NCI-H446 treated with DMSO at 0.1 percent for 48 hours (cell line): ENCODE data around the gene NRXN2.

Experiments used
- DNase-seq: peaks from one replicate; lab custom pipeline; 2025; lab: John Stamatoyannopoulos, UW

Gene NRXN2

DNA sequence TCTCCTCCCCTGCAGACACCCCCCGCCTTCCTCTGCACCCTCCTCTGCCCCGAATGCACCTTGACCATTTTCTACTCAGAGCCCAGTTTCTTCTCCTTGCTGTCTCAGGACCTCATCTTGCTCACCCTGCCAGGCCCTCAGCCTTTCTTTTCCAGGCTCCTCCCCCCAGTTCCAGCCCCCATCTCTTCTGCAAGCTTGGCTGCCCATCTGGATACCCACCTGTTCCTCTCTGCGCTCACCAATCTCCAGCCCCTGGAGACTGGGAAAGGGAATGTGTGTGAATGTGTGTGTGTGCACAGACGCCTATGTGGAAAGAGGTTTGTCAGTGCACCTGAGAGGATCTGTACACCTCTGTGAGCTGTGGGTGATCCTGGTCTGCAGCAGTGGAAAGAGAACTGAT, 95.6 kb downstream of the NRXN2 start:
- DNase-seq, result no peak

DNA sequence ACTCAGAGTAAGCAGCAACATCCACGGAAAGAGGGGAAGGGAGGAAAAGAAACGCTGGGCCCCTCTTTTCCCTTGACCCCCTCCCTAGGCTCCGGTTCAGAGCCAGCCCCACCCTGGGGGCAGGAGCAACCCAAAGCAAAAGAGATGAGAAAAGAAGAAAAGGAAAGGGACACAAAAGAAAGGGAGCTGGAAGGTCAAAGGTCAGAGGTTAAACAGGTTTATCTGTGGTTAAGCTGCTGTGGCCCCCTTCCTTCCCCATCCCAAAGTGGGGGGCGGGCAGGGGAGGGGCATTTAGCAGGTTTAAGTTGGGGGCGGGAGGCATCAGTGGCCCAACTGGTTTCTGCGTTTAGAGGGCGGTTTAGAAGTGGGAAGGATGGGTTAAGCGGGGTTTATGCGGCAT, 96.4 kb downstream of the NRXN2 start:
- DNase-seq, result no peak

DNA sequence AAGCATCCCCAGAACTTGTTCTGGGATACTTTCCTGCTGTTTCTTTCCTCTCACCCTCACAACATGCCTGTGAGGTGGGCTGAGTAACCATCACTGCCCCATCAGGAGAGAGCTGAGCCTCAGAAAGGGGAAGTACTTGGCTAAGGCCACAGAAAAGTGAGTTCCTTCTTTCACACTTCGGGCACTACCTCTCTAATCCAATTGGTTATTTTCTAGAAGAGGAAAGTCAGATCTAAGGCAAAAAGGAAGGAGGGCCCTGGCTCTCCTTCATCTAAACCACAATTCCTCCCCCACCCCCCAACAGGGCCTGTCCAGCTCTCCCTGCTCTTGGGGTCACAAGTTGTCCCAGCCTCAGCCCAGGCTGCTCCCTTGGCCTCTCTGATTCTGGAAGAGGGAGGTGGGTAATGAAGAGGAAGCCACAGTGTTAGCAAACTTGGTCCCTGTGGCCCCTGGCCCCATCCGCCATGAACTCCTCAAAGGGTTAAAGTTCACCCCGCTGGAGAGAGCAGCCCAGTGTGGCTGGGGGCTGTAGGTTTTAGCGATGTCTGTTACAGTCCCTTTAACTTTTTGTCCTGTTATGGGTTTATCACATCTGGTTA, 98.0 kb downstream of the NRXN2 start:
- DNase-seq, result no peak

DNA sequence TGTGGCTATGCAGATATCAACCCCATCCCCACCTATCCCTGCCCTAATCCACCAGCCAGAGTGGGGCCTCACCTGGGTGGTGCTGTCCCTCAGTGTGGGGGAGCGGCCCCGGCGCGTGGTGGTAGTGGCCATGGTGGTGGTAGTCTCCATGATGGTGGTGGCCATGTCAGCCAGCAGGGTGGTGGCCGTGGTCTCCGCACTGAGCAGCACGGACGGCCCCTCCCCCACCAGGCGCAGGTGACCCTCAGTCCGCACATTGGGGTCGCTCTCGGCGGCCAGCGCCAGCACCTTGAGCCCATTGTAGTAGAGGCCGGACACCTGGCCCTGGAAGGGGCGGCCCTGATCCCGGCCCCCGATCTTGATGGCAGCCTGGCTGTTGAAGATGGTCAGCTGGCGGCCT, 100.3 kb downstream of the NRXN2 start:
- DNase-seq, result no peak

DNA sequence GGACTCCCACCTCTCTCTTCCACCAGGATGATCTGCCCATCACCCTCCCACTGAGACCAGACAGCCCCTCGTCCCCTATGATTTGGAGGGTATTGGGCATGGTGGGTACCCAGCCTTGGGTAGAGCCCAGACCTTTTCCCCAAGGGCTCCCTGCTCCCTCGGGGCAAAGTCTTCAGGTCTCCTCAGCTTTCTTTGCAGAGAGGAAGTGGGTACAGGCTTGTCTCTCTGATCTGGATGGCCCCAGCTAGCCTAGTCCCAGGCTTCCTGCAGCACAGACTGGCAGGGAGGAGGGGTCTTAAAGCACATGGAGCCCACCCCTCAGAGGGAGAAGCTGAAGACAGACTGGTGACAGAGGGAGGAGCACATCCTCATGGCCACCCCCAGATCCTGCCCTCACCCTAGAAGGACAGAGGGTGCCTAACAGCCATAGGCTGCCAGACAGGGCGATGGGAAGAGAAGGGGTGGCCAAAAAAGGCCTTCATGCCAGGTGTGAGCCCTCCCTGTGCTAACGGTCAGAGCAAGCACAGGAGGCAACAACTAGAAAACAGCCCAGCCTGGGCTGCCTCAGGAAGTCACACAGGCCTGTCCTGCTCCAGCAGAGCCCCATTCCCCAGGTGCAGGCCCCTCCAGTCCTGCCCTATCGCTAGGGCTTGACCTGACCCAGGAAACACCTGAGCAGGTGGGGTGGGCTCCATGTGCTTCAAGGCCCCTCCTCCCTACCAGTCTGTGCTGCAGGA, 101.5 kb downstream of the NRXN2 start:
- DNase-seq, result no peak

DNA sequence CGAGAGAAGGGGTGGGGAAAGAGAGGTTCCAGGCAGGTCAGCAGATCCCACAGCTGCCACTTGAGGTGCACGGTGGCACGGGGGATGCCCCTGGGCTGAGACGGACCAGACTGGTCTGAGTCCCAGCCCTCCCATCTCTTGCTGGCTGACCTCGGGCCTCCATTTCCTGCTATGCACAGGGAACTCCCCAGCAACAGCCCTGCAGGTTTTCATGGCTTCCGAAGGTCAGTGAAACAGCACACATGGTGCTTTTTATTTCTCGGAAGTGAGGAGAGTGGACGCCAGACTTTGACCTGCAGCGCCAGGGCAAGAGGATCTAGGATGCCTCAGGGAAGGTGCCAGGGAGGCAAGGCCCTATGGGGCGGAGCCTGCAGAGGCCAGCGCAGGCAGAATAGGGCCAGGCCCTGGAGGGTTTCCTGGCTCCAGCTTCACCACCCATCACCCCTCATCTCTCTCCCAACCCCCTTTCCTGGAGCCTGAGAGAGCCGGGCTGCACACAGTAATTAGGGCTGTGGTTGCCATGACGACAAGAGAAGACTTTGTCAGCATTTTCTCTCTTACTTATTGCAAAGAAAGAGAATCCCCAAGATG, 102.5 kb downstream of the NRXN2 start:
- no peak for DNase-seq

DNA sequence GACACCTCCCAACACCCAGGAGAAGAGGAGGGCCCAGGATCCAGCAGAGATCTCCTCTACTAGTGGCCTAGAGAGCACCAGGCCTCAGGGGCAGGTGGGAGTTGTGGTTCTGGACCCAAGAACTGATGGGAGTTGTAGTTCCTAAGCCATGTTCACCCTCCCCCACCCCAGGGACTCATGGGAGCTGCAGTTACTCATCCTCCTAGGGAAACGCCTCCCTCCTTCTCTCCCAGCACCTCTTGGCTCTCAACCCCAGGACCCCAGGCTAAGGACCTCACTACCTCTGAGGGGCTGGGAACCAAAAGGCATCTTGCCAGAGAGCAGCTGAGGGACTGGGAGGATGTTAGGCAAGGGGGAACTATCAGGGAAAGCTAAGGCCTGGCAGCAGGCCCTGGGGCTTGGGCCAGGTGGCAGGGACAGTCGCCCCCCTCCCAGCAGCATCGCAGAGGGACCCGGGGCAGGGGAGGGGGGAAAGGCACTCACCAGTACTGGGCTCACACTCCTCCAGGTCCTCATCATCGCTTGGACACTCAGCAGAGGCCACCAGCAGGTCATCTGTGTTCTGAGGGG, 103.1 kb downstream of the NRXN2 start:
- DNase-seq, result peak; percentile 39

DNA sequence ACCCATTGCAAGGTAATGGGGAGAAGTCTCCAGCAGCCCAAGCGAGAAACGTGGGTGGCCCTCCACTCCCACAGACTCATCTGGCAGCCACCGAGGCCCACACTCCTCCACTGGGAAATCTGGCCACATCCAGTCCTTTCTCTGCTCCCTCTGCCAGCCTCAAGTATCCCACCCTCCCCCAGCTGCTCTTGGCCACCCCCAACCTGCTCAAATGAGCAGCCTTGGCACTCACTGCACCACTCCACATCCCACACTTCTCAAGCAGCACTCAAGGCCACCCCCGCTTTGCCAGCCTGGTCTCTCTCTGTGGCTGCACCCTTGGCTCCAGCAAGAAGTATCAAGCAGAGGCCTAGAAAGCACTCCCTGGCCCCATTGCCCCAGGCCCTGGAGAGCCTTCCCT, 103.8 kb downstream of the NRXN2 start:
- no peak for DNase-seq

DNA sequence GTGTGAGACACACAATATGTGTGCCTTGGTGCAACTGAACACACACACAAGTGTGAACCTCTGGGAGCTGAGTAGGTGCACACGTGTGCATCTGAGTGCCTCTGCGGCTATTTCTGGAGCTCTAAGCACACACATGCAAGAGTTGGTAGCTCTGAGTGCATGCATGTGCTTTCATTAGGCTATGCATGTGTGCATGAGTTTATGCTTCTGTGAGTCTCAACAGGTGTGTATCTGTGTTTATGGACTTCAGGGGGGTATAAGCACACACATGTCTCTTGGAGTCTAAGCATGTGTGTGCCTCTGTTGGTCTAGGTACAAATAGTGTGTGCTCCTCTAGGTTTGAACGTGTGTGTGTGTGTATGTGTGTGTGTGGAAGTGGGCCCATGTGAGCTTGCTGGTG, 106.2 kb downstream of the NRXN2 start:
- no peak for DNase-seq

DNA sequence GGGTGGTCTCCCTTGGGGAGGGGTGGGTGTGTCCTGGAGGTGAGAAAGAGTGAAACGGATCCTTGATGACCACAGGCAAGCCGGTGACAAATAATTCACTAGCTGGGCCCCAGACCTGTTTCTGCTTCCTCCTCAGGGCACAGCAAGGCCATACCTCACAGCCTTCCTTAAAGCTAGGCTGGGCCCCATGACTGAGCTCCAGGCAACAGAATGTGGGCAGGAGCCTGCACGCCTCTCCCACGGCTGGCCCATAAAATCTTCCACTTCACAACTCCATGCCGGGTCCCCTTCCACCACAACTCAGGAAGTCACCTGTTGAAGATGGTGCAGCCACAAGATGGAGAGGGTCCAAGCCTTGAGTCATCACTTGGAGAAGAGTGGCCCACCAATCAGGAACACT, 108.1 kb downstream of the NRXN2 start:
- no peak for DNase-seq

DNA sequence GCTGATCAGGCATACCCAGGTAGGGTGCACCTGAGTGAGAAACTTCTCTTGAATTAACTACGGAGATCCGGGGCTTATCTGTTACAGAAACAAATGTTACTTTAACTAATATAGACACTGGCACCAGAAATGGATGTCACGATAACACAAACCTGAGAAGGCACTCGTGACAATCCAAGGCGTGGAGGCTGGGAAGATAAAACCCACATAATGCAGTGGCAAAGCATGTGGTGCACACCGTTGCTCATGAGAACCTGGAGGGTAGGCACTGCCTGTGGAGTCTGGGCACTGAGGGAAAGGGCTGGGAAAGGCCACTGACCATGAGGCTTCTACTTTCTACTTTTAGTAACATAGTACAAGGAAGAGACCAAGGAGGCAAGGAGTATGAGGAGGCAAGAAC, 109.3 kb downstream of the NRXN2 start:
- DNase-seq, result no peak

DNA sequence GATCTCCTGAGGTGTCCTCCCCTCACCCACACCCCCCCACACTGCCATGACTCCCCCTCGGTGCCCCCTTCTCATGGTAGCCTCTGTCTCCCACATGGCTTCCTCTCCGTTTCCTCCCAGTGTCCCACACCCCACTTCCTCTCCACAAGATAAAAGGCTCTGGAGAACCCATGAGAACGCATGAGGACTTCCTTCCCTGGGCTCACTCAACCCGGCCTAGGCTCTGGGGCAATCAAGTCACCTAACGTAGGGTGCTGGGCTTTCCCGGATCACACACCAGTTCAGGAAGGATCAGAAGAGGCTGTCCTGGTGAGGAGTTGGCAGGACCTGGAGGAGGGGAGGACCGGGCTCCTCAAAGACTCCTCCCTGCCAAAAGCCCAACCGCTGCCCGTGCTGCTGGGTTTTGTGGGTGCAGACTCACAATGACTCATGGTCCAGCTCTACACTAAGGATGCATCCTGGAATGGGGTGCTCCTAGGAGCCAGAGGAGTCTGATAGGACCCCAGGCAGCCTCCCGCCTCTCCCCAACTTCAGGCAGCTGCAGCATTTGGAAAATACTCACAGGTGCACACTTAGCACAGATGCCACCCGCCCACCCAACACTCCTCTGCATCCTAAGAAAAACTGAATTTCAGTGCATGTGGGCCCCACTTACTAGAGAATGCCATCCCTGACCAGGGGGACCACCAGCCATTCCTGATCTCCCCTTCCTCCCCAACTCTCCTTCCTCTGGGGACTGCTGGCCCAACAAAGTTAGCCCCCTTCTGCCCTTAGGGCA, 110.9 kb downstream of the NRXN2 start:
- no peak for DNase-seq

DNA sequence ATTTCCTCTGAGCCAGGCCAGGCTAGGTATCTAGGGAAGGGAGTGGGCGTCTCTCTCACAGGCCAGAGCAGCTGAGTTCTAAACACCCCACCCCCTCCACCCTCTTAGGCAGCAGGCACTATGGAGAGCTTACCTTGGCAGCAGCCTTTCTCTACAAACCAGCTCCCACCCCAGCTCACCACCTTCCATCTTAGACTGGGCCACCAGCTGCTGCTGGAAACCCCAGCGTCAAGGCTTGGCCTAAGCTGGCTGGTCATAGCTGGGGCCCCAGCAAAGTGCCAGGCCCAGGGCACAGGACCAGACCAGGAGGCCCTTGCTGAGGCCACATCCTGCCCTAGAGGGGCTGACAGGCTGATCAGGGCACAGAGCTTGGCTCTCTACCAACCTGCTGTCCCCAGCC, 111.8 kb downstream of the NRXN2 start:
- DNase-seq, result no peak

DNA sequence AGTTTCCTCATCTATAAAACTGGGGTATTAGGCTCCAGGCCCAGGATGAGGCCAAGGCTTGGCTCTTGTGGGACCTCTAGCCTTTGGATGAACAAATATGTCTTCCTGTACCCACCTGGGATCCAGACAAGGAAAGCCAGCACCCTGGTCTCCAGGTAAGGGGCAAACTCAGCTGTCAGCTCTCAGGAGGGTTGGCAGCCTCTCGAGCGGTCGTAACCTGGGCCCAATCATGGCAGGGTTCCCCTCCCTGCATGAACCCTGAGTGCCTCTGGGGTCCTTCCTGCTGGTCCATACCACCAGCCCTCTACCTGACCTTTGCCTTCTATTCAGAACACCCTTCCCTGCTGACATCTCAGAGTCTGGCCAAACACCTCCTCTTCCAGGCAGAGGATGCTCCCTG, 112.4 kb downstream of the NRXN2 start:
- DNase-seq, result no peak

DNA sequence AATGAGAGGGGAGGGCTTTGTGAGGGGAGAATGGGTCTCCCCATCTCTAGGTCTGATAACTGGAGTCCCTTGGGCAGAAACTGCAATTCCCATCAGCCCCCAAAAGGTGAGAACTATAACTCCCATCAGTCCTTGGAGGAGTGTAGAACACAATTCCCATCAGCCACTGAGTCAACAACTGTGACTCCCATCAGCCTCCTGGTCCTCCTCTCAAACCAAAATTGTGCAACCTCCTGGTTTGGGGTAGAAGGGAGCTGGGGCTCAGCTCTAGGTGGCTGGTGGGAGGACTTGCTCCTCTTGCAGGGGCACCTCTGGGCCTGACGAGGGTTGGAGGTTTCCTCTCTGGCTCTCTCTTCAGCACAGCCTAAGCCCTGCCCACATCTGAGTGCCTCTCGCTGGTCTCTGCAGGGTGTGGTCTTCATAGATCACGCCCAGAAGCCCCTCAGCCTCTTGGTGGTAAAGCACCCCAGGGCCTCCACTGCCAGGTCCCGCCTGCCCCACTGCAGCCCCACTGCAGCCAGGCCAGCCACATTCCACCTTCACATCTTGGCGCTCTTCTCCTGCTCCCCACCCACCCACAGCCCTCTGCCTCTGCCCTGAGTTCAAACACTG, 113.5 kb downstream of the NRXN2 start:
- DNase-seq, result no peak

DNA sequence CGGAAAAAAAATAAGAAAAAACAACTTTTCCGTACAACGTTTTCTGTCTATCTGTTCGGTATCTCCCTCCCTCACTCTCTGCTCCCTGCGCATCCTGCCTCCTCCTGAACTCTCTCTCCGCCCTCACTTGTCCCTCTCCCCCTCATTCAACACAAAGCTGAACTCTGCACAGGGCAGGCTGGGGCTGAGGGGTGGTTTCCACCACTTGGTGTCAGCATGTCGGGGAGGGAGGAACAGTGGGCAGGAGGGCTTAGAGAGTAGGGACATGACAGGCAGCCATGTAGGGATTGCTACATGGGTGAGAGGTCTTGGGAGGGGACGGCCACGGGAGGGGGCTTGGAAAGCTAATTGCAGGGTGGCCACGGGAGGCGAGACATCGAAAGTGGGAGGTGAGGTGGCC, 114.4 kb downstream of the NRXN2 start:
- DNase-seq, result no peak

DNA sequence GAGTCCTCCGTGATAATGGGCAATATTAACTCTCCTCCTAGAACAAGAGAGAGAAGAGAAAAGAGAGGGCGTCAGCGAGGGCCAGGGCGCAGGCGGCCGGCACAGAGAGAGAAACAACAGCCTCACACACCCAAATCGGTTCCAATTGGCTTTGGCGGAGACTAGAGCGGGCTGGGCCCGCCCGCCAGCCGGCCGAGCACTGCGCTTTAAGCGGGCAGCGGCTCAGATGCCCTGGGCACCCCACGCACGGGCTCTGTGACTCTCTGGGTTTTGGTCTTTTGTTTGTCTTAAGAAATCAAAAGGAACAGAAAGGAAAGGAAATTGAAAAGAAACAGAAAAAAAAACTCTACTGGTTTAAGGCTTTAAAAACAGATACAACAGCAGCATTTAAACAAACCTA, 115.0 kb downstream of the NRXN2 start:
- no peak for DNase-seq

DNA sequence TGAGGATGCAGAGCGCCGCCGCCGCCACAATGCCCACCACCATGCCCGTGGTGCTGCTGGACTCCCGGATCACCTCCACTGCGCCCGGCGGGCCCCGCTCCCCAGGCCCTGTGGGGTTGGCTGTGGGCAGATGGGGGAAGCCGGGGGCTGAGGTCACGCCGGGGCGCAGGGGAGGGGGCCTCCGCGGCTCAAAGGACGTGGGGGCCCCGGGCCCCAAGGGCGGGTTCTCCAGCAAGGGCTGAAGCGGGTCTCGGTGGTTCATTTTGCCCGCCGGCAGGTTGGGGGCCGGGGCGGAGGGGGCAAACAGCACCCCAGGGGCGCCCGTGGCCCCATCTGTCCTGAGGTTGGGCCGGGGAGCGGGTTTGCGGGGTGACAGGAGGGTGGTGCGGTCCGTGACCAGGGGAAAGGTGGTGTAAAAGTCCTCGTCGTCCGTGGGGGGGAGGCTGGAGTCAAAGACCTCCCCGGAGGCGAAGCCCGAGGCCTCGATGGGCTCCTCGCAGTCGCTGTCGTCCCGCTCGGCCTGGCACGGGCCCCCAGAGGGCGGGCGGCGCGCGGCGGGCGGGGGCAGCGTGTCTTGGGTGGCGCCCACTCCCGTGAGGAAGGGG, 115.5 kb downstream of the NRXN2 start:
- no peak for DNase-seq

DNA sequence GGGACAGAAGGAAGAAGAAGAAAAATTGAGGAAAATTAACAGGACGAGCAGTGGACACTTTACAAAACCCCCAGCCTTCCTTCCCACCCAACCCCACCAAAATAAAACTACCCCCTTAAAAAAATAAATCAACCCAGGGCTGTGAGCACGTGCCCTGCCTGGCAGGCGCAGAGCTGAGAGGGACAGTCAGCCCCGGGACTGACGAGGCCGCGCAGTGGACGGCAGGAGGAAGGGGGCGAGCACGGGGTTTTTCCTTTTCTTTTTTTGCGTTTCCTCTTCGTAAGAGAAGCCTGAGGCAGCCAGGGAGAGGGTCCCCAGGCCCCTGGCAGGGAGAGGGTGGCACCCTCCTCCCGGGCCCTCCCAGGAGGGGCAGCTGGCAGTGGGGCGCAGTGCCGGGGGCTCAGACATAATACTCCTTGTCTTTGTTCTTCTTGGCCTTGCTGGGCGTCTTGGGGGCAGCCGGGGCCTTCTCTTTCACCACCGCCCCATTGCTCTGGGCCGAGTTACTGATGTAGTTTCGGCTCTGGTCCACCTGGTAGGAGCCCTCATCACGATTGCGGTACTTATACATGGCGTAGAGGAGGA, 116.1 kb downstream of the NRXN2 start:
- no peak for DNase-seq

DNA sequence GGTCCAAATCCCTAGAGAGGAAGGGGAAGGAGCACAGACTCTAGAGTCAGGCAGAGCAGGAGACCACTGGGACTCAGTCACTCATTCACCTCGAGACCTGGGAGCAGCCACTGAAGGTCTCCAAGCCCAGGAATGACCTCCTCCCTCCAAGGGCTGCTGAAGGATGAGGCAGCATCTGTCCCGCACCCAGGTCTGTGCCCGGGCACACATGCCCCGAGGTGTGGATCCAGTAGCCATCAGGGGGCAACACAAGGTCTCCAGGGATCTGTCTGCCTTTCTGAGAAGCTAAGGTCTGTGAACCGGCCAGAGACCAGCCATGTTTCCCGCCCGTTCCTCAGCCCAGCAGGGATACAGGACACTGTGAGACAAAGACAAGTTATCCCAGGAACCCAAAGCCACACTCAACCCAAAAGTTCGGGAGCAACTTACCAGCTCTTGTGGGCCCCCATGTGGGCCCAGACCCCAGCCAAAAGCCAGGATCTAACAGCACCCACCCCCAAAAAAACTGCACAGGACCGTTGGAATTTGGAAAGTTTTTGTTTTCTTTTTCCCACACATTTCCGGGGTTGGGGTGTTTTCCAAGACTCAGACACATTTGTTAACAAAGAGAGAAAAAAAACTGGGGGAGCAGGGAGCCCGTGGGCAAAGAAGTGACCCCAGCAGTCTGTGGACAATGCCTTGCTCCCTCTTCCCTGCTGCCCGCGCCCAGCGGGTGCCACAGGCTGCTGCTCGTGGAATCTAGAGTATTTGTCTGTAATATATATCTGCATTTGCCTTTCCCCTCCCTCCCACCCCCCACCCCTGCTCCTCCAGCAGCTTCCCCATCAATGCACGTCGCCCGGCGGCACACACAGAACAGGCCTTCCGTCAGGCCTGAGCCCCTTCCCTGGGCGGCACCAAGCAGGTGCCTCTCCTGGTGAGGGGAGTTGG, 117.1 kb downstream of the NRXN2 start:
- no peak for DNase-seq
